Measurements from ENCODE around the gene CHN1.

CHN1 gene

DNA sequence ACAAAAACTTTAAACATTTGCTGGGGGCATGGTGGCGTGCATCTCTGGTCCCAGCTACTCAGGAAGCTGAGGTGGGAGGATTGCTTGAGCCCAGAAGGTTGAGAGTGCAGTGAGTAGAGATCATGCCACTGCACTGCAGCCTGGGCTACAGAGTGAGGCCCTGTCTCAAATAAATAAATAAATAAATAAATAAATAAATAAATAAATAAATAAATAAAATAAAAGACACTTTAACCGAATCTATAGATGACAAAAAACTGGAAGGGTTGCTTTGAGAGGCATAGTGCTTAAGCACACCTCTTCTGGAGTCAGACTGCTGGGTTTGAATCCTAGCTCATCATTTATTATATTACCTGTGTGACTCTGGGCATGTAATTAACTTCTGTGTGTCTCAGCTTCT is 21.2 kb upstream of the CHN1 start:
- no peak for DNase-seq (ENCODE audit: low read depth, low spot score)
- in situ Hi-C loops (cut with HindIII; ENCODE audit: low sequenced_read_pairs) = no loop called here
- H3K4me3 ChIP-seq (ENCODE audit: low read depth, low read length) = no peak overlapping the region
- TF ChIP-seq CTCF (IDR thresholded peaks at IDR 0.05; ENCODE audit: low read depth, low read length) = no peak

DNA sequence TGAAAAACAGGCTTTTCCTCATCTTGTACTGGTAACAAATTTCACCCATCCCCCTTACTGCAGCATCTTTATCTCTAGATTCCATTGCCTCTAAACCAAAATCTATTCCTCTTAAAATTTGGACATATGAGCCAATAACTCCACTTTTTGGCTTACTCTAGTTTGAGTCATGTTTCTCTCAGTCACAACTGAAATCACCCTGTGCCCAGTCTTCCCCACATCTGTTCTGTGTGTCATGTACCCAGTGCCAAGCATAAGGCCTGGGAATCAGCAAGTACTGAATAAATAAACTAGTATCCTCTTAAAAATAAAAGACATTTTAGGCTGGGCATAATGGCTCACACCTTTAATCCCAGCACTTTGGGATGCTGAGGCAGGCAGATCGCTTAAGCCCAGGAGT is 20.8 kb upstream of the CHN1 start:
- in situ Hi-C loops (cut with HindIII; ENCODE audit: low sequenced_read_pairs) = no loop called here
- TF ChIP-seq CTCF (IDR thresholded peaks at IDR 0.05; ENCODE audit: low read depth, low read length) = no peak
- DNase-seq (ENCODE audit: low read depth, low spot score) = no peak
- H3K4me3 ChIP-seq (ENCODE audit: low read depth, low read length) = no peak overlapping the region

DNA sequence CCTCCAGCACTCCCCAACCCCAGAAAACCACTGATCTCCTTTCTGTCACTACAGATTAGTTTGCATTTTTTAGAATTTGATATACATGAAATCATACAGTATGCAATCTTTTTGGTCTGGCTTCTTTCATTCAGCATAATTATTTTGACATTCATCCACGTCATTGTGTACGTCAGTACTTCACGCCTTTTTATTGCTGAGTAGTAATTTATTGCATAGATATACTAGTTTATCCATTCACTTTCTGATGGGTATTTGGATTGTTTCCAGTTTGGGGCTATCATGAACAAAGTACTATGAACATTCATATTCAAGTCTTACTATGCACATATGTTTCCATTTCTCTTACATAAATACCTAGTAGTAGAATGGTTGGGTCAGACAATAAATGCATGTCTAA is 20.1 kb upstream of the CHN1 start:
- H3K4me3 ChIP-seq (ENCODE audit: low read depth, low read length) = no peak overlapping the region
- no peak for DNase-seq (ENCODE audit: low read depth, low spot score)
- no peak for TF ChIP-seq CTCF (IDR thresholded peaks at IDR 0.05; ENCODE audit: low read depth, low read length)
- in situ Hi-C loops (cut with HindIII; ENCODE audit: low sequenced_read_pairs) = no loop called here

GRCh38 chr2:175022923-175023322 is 17.7 kb upstream of the CHN1 start:
- no peak for TF ChIP-seq CTCF (IDR thresholded peaks at IDR 0.05; ENCODE audit: low read depth, low read length)
- DNase-seq (ENCODE audit: low read depth, low spot score) = no peak
- in situ Hi-C loops (cut with HindIII; ENCODE audit: low sequenced_read_pairs) = no loop called here
- no peak overlapping the region for H3K4me3 ChIP-seq (ENCODE audit: low read depth, low read length)

DNA sequence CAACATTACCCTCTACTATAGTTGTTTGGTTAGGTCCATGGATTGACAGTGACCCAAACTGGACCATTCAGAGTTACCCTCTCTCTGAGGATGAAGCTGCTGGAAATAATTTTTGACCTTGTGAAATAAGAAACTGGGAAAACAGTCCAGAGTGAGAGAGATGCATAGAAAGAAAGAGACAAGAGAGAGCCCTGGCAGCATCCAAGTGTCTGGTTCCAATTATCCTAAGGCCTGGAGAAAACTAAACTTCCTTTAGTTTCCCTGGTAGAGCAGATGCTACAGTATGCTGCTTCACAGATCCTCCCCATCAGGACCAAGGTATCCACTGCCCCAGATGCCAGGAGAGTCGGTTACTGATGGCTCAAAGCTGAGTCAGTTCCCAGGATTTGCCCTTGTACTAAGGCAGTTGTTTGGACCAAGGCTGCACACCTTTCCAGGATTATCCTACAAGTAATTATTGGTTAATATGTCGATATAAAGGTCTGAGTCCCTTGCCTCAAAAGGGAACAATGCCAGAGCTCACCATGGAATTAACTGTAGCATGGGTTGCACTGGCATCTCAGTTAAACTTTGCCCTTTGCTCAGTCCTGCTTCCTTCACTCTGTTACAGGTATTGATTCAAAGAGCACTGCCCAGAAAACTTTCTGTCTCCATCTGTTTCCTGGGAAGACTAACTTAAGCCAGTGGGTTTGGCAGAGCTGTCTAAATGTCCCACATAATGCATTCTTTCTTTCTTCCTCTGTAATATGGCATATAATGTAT is 14.6 kb upstream of the CHN1 start:
- no peak overlapping the region for H3K4me3 ChIP-seq (ENCODE audit: low read depth, low read length)
- in situ Hi-C loops (cut with HindIII; ENCODE audit: low sequenced_read_pairs) = no loop called here
- TF ChIP-seq CTCF (IDR thresholded peaks at IDR 0.05; ENCODE audit: low read depth, low read length) = no peak
- DNase-seq (ENCODE audit: low read depth, low spot score) = no peak

DNA sequence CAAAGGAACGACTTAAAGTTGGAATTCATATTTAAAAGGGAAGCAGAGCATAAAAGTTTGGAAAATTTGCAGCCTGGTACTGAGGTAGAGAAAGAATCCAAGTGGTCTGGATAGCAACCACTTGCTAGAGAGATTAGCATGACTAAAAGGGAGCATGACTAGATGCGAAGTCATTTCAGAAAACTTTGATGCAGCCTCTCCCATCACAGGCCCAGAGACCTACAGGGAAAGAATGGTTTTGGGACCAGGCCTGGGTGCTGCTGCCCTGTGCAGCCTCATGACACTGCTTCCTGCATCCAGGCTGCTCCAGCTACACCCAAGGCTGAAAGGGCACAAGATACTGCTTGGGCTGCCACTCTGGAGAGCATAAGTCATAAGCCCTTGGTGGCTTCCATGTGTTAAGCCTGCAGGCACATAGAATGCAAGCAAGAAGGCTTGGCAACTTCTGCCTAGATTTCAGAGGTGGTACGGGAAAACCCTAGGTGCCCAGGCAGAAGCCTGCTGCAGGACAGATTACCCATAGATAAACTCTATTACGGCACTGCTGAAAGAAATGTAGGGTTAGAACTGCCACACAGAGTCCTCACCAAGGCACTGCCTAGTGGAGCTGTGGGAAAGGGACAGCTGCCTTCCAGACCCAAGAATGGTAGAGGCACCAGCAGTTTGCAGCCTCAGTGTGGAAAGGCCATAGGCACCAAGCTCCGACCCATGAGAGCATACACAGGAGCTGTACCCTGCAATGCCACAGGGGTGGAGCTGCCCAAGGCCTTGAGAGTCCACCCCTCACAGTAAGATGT is 12.6 kb upstream of the CHN1 start:
- no peak for TF ChIP-seq CTCF (IDR thresholded peaks at IDR 0.05; ENCODE audit: low read depth, low read length)
- in situ Hi-C loops (cut with HindIII; ENCODE audit: low sequenced_read_pairs) = no loop called here
- no peak for DNase-seq (ENCODE audit: low read depth, low spot score)

More for the DNA sequence above, 12.6 kb upstream of the CHN1 start:
- no peak overlapping the region for H3K4me3 ChIP-seq (ENCODE audit: low read depth, low read length)
